A673 (cell line): Measurements from ENCODE around the gene ARL10.

Experiments used
- EZH2 ChIP-seq: fragments of 200-600 bp; sonication (generic); IDR thresholded peaks from 2 replicates; pipeline ENCODE4 v1.6.1; 2017; ENCODE audit warnings: borderline replicate concordance, low read depth, mild to moderate bottlenecking, mixed read lengths, antibody characterized with exemption, low read length; ENCODE audit not compliant: poor library complexity, severe bottlenecking
- TF ChIP-seq, protein P1 (sequence below): fragments of 300-800, 200-600 bp; sonication (generic); conservative IDR thresholded peaks from 2 replicates; pipeline ENCODE4 v1.5.1; 2017; ENCODE audit warnings: low read depth, mild to moderate bottlenecking, antibody characterized with exemption, low read length, moderate library complexity, mixed read lengths

DNA sequence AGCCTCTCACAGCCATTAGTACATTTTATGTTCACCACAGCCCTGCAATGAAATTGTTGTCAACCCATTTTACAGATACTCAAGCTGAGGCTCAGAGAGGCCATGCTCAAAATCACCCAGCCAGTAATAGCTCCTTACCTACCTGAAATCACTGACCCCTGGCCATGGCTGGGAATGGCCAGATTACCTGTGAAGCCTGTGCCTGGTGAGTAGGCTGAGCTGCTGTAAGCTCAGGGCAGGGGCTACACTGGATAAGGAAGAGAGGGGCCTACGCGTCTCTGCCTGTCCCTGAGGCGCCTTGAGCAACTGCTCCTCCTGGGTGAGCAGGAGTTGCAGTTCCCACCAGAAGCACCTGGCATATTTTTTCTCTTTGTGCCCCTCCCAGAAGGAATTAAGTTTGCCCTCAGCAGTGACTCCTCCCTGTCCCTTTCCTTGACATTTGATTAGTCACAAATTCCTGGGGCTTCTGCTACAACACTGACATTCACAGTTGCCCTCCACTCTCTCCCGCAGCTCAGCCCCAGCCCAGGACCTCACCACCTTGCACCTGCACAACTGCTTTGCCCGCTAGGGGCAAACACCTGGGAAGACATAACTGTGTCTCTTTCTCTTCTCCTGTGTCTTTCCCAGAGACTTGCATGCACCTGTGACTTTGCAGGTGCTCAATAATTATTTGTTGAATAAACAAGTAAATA, 45.3 kb downstream of the ARL10 start:
- TF ChIP-seq, protein P1, sequence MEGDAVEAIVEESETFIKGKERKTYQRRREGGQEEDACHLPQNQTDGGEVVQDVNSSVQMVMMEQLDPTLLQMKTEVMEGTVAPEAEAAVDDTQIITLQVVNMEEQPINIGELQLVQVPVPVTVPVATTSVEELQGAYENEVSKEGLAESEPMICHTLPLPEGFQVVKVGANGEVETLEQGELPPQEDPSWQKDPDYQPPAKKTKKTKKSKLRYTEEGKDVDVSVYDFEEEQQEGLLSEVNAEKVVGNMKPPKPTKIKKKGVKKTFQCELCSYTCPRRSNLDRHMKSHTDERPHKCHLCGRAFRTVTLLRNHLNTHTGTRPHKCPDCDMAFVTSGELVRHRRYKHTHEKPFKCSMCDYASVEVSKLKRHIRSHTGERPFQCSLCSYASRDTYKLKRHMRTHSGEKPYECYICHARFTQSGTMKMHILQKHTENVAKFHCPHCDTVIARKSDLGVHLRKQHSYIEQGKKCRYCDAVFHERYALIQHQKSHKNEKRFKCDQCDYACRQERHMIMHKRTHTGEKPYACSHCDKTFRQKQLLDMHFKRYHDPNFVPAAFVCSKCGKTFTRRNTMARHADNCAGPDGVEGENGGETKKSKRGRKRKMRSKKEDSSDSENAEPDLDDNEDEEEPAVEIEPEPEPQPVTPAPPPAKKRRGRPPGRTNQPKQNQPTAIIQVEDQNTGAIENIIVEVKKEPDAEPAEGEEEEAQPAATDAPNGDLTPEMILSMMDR: no peak
- no peak for TF ChIP-seq EZH2
